Fibroblast of peridontal ligament (primary cell): ENCODE measurements around the gene RPTOR.

ENCODE experiments used
- DNase-seq: peaks from one replicate; pipeline ENCODE4 v3.0.0-alpha.2; 2010; ENCODE audit errors: extremely low read depth

RPTOR gene

GRCh38 chr17:80817321-80817845, 272.7 kb downstream of the RPTOR start:
- DNase-seq, result no peak

DNA sequence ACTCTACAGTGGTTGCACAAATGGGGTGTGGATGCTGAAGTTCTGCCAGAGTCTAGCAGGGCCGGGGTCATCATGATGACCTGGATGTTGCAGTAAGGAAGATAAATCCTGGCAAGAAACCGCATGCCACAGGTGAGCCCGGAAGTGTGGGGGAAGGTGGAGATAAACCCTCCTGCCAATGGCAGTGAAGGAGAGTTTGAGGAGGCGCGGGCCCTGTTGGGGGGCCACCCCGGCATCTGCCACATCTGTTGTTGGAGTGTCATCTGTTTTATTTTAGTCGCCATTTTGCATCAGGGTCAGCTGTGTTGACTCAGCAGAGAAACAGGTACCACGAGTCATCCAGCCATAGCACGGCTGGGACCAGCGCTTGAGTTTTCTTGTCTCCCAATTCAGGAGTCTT, 273.2 kb downstream of the RPTOR start:
- no peak for DNase-seq

DNA sequence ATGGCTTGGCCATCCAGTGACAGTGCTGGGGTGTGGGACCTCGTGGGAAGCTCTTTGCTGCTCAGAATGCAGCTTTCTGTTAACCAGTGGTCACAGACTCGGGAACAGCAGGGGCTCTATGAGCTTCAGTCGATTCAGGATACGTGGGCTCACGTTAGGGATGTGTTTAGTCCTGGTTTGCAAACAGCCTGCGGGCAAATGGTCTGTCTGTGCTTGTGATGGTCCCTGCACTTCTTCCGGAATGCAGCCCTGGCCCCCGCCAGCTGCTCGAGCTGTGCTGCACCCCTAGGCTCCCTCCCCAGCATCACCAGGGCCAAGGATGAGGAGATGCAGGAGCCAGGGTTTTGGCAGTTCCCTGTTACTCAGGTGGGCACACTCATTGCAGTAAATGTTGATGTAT, 274.2 kb downstream of the RPTOR start:
- DNase-seq, result no peak

DNA sequence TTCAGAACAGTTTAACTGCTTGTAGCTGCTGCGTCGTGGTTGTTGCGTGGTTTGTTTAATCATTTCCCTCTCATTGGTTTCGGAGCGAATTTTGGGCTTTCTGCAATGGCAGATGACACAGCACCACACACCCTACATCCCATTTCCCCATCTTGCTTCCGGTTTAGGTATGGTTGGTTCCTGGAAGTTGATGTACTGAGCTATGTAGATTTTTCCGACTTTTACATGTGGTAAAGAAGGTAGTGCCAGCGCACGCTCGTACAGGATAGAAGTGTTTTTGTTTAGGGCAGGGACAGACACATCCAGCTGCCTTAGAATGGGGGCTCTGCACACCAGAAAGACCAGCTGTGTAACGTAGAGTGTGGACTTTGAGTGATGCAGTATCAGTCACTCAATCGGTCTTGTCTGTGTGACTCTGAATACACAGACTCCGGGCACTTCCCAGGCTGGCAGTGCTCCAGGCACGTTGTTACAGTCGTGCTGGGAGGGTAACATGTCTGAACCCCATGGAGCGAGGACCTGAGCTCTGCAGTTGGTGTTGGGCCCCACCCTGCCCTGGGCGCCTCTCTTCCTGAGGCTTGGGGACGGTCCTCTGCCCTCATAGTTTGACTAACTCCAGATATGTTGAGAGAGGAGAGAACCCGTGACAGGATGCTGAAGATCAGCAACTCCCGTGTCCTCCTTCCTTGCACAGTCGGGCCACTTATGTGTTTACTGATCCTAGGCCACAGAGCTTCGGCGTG, 275.0 kb downstream of the RPTOR start:
- DNase-seq, result no peak

DNA sequence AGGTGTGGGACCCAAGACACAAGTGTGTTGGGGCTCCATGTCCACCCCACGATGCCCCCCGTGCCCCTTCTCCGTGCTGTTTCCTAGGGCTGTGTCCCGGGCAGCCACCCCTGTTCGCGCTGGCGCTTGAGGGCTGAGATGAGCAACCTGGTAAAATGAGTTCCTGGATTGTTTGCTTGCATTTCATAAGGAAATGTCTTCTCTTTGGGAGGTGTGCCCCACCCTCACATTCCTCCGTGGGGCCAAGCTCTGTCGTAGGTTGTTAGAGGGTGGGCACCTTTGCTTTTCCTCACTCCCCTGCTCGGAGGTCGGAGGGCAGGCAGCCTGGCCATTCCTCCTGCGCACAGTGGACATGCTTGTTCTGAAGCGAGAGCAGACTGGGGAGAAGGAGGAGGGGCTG, 275.7 kb downstream of the RPTOR start:
- DNase-seq, result no peak

DNA sequence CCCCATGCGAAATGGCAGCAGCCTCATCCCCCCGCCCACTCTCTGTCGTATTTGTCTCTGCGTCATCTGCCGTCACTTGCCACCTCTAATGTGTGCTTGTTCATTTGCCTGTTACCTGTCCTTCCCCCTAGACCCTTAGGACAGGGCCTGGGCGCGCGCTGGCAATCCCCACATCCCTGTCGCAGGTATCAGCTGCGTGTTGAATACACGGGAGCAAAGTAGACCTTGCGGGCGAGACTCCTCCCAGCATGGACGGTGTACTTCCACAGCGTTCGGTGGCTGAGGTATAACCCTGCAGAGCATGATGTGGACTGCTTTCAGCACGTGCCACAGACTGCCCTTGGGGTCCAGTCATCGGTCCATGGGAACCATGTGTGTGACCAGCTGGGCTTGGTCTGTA, 276.9 kb downstream of the RPTOR start:
- no peak for DNase-seq

DNA sequence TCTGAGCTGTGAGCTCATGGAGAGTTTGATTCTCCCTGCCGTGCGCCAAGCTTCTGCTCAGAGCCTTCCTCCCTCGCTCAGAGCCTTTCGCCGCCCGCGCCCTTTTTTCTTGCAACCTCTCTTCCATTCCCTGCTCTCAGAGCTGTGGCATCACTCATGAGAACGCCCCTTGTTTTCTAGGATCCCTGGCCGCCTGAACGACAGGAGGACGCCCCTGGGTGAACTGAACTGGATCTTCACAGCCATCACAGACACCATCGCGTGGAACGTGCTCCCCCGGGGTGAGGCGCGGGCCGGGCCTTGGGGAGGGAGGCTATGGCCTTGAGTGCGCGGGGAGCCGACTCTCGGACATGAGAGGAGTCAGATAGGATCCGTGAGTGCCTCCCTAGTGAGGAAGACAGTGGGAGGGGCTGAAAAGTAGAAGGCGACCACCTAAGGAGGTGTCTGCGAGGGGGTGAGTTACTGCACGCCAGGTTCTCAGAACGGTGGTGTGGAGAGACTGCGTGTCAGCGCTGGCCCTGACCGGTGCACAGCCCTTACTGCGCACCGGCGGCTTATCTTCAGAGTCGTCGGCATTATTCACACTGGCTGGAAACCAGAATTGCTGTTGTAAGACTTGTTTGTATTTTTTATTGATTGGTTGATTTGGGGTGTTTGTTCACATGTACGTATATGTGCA, 277.5 kb downstream of the RPTOR start:
- DNase-seq, result no peak

DNA sequence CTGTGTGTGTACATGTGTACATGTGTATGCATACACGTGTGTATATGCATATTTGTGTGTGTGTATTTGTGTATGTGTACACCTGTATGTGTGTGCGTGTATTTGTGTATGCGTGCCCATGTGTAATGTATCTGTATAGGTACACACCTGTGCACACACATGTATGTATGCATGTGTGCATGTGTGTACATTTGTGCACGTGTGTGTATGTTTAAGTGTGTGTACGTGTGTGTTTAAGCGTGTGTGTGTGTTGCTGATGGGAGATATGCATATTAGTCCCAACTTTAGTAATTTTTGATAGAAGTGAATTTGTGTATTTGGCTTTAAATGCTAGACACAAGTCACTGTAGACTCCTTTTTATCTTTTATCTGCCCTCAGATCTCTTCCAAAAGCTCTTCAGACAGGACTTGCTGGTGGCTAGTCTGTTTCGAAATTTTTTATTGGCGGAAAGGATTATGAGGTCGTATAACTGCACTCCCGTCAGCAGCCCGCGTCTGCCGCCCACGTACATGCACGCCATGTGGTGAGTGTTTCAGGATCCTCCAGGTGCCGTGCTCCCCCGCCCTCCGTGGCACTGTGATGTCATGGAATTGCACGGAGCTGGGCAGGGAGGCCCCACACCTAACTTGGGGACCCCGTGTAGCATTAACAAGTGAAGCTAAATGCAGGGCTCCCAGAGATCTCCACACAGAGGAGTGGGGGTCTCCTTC, 278.2 kb downstream of the RPTOR start:
- no peak for DNase-seq

DNA sequence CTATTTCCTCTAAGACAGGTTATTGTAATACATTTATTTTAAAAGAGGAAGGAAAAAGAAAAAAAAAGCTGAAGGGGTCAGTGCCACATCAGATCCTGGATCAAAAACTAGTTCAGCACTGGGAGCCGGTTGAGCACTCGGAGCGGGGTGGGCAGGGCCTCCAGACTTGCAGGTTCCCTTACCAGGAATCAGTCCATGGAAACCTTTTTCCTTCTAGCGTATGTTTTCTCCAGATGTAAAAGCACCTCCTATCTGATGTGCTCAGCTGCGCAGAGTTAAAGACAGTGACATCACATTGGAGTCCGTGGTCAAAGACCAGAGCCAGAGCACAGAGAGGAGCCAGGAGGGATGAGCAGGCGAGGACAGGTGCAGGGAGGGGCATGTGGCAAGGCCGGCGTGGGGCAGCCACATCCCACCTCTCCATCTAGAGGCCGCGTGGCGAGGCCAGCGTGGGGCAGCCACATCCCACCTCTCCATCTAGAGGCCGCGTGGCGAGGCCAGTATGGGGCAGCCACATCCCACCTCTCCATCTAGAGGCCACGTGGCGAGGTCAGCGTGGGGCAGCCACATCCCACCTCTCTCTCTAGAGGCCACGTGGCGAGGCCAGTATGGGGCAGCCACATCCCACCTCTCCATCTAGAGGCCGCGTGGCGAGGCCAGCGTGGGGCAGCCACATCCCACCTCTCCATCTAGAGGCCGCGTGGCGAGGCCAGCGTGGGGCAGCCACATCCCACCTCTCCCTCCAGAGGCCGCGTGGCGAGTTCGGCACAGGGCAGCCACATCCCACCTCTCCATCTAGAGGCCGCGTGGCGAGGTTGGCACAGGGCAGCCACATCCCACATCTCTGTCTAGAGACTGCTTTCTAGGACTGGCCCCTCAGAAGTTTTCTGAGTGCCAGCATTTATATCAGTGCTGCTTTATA, 280.2 kb downstream of the RPTOR start:
- no peak for DNase-seq

GRCh38 chr17:80825471-80826345, 281.1 kb downstream of the RPTOR start:
- DNase-seq, result no peak

DNA sequence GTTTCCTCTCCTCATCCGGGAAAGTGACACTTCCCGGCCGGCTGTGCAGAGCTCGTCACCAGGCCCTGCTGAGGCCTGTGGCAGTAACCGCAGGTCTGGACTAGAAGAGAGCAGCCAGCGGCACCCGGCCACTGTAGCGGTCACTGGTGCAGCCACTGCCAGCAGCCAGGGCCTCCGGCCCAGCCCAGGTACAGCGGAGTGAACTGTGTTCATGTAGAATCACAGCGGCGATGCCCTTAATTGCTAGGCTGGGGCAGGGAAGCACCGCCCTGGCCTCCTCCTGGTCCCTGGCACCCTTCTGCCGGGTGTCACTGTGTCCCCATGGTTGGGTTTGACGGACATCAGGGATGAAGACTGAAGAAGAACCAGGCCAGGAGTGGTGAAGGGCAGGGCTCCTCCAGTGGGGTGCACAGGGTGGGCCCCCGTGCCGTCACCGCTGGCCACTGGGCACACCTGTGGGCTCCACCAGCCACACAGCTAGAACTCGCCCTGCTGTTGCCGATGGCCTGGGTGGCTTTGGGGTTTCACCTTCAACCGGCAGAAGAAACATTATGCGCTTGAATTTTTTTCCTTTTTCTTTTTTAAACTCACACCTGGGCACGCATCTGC, 281.8 kb downstream of the RPTOR start:
- DNase-seq, result no peak

GRCh38 chr17:80826955-80827645, 282.5 kb downstream of the RPTOR start:
- DNase-seq, result peak; percentile 98

- DNase-seq, result no peak
These were observed 283.3 kb downstream of the RPTOR start for GRCh38 chr17:80827646-80828643.

- no peak for DNase-seq
These were observed 284.7 kb downstream of the RPTOR start for GRCh38 chr17:80829166-80829813.

GRCh38 chr17:80830020-80830780, 285.6 kb downstream of the RPTOR start:
- DNase-seq, result no peak

DNA sequence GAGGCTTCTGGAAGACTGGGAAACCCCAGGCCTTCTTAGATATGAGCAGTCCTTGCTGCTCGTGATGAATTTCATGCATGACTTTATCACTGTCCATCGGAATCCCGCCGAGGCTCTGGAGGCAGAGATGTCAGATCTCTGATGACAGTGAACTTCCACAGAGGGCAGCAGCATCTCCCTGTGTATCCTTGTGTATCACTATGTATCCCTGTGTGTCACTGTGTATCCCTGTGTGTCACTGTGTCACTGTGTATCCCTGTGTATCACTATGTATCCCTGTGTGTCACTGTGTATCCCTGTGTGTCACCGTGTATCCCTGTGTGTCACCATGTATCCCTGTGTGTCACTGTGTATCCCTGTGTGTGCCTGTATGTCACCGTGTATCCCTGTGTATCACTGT, 286.9 kb downstream of the RPTOR start:
- no peak for DNase-seq

DNA sequence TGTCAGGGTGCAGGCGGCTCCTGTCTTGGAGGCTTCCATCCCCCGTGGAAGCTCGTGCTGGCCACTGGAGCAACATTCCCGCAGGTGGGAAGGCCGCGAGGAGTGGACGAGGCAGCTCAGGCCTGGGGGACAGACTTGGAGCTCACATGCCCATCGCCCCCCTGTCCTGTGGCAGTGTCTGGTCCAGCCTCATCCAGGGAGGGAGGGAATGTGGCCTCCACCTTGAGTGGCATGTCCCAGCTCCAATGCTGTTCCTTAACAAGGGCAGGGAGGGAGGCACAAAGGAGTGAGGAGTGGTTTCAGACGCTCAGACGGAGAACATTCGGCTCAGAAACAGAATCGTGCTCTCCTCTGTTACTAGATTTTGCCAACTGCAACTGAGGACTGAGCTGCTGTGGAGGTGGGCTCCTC, 287.6 kb downstream of the RPTOR start:
- DNase-seq, result peak; percentile 63
